GM21381 (cell line): ENCODE measurements around the gene SPATA20.

Experiments
- ATAC-seq: cut with Tn5 transposase; IDR thresholded peaks from one replicate; pipeline ENCODE4 v1.9.1; 2021; ENCODE audit warnings: mild to moderate bottlenecking, moderate library complexity; ENCODE audit not compliant: unreplicated experiment

SPATA20 gene

DNA sequence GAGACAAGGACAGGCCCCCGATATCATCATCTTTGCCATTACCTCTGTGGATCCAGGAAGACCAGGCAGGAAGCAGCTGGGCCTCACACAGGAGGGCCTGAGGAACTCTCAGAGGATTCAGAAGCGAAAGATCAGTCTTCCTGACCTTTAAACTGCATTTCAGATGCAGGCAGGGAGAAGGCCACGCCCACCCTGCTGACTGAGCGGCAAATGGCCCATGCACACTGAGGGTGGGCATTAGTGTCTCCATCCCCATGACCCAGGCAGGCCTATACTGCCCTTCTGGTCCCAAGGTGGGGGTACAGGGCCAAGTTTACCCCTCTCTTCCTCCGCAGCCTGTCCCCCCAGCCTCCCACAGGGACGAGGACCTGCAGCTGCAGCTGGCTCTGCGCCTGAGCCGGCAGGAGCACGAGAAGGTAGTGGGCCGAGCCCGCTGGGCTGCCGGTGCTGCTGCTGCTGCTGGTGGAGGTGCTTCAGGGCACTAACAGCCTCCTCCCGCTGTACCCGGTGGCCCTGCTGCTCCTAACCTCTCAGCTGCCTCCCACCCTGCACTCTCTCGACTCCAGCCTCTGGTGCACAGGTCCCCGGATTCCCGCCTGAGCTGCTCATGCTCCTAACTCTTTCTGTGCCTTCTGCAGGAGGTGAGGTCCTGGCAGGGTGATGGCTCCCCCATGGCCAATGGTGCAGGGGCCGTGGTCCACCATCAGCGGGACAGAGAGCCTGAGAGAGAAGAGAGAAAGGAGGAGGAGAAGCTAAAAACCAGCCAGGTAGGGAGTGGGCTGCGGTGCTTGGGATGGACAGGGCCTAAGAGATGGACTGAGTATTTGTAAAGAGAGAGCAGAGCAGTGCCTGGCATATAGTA is 8.2 kb upstream of the SPATA20 start:
- ATAC-seq = no peak

DNA sequence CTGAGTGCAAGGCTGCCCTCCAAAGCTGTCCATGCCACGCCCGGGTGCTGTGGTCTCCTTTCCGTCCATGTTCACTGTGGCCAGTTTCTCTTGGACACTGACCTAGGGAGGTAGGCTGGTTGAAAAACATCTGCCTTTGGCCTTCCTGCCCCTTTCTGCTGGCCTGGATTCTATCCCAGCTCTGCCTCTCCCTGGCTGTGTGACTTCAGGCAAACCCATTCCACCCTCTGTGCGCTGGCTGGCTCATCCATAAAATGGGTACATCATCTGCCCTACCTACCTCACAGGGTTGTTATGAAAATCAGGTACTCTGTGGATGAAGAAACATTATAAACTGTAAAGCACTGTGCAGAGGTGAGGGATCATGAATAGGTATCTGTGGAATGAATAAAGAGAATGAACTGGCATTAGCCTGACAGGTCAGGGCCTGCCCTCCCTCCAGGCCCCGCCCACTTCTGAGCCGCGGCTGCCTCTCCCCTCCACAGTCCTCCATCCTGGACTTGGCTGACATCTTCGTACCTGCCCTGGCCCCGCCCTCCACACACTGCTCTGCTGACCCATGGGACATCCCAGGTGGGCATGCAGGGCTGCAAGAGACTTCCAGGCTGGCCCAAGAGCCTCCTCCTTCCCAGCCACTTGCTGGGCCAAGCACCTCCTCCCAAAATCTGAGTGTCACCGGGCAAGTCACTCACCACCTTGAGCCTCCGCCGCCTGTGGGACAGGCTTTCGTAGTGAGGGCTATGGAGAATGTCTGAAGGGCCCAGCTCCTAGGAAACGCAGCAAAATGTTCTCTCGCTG is 7.0 kb upstream of the SPATA20 start:
- ATAC-seq = no peak

DNA sequence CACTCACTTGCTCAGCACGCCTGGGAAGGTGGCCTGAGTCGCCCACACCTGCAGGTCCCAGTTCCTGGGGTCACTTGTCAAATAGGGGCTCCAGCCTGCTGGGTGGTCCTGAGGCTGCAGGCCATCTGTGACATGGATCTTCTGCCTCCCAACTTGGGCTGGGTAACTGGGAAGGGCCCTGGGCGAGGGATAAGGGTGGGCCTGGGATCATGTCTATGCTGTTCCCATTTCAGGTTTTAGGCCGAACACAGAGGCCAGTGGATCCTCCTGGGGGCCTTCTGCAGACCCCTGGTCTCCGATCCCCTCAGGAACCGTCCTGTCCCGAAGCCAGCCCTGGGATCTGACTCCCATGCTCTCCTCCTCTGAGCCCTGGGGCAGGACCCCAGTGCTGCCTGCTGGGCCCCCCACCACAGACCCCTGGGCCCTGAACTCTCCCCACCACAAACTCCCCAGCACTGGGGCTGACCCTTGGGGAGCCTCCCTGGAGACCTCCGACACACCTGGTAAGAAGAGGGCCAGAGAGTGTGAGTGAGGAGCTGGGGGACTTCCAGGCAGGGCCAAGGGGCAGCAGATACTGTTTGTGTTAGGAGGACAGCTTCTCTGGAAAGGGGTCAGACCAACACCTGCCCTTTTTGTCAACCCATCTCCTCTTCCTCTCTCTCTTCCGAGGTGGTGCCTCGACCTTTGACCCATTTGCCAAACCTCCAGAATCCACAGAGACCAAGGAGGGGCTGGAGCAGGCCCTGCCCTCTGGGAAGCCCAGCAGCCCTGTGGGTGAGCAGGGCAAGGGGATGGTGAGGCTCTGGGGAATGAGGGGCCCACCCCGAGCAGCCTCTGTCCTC is 6.2 kb upstream of the SPATA20 start:
- no peak for ATAC-seq

DNA sequence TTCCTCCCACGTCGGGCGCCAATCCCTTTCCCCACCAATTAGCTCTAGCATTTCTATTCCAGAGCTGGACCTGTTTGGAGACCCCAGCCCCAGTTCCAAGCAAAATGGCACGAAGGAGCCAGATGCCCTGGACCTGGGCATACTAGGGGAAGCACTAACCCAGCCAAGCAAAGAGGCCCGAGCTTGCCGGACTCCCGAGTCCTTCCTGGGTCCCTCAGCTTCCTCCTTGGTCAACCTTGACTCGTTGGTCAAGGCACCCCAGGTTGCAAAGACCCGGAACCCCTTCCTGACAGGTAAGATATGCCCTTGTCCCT is 5.6 kb upstream of the SPATA20 start:
- ATAC-seq = no peak

DNA sequence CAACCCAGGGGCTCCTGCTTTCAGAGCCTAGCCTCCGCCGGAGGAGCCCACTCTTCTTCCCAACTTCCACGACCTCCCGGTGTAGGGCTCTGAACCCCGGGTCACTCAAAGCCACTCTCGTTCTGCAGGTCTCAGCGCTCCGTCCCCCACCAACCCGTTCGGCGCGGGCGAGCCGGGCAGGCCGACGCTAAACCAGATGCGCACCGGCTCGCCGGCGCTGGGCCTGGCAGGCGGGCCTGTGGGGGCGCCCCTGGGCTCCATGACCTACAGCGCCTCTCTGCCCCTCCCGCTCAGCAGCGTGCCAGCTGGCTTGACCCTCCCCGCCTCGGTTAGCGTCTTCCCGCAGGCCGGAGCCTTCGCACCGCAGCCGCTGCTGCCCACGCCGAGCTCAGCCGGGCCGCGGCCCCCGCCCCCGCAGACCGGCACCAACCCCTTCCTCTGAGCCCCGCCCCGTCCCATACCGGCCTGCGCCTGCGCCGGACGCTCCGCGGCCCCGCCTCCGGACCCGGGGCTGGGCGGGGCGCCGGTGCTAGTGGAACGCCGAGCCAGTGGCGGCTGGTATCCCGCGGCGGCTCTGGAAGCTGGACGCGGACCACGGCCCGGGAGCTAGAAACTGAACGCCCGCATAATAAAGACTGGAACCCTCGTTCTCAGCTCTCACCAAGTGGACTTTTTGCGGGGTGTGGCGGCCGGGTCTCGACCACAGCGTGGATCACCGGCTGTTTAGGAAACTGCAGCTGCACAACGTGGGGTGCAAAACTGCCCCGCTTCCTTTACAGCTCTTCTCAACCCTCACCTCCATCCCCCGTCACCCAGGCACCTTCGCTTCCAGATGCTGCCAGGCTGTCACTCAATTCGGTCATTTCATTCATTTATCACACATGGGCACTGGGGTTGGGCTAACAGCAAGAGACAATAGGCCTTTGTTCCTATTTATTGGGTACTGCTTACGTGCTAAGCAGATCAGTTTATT is 5.0 kb upstream of the SPATA20 start:
- peak; percentile 75 for ATAC-seq

DNA sequence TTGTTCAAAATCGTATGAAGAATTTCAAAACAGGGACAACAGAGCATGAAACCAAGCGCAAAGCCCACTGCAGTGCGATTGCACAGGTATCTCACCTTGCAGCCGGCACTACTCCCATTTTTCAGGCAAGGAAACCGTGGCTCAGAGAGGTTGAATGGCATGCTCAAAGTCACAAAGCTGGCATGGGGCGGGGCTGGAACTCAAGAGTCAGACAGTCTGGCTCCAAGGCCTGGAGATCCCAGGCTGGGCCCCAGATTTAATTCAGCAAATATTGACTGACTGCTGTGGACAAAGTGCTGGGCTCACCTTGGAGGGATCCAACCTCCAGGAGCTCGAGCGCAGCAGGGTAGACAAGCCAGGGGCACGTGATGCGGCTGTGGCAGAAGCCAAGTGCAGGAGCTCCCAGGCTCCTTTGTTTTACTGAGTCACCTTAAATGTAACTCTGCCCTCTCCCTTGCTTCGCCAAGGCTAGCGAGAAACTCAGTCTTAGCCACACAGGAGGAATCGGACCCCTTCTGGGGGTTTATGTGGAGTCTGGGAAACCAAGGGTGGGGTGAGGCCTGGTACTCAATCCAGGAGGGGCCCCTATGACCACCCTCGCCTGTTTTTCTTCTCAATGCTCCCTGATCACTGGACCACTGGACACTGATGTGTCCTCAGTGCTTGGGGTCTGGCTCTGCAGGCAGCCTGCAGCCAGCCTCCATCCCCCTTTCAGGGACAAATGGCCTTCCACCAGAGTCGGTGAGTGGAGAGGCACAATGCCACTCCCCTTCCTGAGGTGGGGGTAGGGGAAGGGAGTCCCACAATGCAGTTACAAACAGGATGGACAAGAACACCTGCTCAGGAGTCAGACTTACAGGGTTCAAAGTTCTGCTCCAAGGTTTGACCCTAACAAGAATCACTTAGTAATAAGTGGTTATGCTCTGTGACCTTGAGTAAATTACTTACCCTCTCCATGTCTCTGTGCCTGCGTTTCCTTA is 3.9 kb upstream of the SPATA20 start:
- ATAC-seq = no peak

DNA sequence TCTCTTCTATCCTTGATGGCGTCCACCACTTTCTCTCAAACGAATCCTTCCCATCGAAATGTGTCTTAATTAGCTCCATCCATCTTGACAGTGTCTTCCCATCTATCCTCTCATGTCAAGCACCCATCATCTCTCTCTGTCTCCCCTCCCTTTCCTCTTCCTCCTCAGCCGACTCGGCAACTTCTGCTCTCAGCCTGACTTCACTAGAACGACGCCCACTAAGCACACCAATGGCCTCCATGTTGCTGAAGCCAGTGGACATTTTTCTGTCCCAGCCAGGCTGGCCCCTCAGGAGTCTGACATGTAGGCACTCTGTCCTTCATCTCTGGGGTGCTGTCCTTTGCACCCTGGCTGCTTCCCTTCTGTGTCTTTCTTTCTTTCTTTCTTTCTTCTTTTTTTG is 2.5 kb upstream of the SPATA20 start:
- no peak for ATAC-seq

DNA sequence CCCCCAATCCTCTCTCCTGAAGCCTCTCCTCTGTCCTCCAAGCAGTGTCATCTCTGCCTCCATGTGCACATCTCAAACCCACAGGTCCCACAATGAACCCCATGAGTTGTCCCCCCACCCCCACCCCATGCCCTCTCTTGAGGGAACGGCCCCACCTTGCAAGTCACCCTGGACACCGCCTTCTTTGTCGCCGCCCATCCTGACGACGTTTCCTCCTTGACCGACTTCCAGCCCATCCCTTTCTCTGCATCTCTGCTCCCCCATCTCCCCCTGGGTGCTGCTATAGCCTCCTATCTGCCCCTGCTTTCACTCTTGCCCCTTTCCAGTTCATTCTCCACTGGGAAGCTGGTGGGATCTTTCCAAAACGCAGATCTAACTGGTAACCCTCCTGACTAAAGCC is 1.7 kb upstream of the SPATA20 start:
- ATAC-seq = no peak

DNA sequence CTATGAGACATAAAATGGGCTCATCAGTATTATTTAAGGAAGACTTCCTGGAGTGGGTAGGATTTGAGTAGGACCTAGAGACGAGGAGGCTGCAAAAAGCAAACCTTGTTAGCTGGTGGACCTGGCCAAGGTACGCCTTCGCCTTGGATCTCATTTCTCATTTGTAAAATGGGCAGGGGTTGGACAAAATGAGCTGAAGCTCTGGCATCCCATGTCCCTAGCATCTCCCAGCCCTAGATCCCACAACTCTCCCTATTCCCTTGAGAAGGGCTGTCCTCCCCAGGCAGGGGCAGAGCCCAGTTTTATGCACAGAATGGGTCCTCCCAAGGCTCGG is 306 bp upstream of the SPATA20 start:
- no peak for ATAC-seq

DNA sequence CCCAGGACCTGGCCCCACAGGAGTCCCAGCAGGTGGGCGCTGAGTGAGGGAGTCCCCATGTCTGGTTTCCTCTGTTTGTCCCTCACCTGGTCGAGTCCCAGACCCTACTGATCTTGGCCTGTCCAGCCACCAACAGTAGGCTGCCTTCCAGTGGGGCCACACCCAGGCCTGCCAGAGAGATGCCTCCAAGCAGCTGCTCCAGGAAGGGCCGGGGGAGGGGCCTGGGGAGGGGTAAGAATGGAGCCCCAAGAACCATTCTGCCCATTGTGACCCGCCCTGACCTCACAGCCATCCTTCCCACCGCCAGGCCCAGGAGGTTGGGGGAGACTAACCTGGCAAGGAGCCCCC is 736 bp downstream of the SPATA20 start:
- ATAC-seq = no peak

DNA sequence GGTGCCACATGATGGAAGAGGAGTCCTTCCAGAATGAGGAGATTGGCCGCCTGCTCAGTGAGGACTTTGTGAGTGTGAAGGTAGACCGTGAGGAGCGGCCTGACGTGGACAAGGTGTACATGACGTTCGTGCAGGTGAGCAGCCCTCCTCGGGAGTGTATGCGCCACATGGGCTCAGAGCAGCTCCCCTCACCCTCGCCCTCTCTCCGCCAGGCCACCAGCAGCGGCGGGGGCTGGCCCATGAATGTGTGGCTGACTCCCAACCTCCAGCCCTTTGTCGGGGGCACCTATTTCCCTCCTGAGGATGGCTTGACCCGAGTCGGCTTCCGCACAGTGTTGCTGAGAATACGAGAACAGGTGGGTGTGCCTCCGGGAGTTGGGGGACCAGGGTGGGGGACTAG is 1.9 kb downstream of the SPATA20 start:
- no peak for ATAC-seq

DNA sequence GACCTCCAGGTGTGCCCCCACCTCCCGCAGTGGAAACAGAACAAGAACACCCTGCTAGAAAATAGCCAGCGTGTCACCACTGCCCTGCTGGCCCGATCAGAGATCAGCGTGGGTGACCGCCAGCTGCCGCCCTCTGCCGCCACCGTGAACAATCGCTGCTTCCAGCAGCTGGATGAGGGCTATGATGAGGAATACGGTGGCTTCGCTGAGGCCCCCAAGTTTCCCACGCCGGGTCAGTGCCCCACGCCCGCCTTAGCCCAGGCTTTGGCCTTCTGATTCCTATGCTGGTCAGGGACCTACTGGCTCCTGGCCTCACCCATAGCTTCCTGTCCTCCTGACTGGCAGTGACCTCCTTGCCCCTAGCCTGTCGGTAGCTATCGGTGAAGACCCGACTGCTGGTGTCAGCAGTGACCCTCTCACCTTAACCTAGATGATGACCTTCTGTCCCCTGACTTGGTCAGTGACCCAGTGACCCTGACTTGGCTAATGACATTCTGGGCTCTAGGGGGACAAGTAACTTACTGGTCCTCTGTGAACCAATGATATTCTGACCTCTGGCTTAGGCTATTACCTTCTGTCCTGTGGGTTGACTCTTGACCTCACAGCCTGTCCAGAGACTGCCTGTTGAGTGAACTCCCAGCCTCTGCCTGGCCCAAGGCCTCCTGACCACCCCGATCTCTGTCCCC is 2.4 kb downstream of the SPATA20 start:
- ATAC-seq = no peak

DNA sequence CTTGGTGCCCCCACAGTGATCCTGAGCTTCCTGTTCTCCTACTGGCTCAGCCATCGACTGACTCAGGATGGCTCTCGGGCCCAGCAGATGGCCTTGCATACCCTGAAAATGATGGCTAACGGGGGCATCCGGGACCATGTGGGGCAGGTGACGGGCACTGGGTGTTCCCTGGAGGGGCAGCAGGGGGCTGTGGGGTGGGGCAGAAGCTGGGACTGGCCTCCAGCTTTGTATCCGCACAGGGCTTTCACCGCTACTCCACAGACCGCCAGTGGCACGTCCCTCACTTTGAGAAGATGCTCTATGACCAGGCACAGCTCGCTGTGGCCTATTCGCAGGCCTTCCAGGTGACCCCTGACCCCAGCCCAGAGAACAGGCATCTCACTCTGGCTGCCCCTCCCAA is 3.0 kb downstream of the SPATA20 start:
- ATAC-seq = no peak

DNA sequence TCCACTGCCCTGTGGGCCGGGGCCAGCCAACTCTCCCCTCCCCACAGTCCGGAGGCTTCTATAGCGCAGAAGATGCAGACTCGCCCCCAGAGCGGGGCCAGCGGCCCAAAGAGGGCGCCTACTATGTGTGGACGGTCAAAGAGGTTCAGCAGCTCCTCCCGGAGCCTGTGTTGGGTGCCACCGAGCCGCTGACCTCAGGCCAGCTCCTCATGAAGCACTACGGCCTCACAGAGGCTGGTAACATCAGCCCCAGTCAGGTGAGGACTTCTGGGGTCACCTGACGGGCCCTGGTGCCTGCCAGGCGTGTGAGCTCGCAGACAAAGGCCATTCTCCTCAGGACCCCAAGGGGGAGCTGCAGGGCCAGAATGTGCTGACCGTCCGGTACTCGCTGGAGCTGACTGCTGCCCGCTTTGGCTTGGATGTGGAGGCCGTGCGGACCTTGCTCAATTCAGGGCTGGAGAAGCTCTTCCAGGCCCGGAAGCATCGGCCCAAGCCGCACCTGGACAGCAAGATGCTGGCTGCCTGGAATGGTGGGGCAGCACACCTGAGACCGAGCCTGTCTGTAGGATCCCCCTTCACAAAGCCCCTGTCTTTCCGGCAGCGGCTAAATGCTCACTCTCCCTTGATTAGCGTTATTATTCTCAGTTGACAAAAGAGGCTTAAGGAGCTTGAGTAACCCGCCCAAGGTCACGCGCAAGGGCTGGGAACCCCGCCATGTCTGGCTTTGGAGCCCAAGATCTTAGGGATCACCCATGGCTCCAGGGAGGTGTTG is 3.9 kb downstream of the SPATA20 start:
- no peak for ATAC-seq

DNA sequence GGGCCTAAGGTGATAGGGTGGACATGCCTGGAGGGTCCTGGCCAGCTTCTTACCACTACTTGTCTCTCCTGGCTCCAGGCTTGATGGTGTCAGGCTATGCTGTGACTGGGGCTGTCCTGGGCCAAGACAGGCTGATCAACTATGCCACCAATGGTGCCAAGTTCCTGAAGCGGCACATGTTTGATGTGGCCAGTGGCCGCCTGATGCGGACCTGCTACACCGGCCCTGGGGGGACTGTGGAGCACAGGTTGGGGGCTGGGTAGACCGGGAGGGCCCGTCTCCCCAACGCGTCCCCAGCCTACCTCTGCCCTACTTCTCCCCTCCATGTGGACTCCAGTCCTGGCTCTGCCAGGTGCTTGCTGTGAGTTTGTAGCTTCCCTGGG is 4.5 kb downstream of the SPATA20 start:
- no peak for ATAC-seq

DNA sequence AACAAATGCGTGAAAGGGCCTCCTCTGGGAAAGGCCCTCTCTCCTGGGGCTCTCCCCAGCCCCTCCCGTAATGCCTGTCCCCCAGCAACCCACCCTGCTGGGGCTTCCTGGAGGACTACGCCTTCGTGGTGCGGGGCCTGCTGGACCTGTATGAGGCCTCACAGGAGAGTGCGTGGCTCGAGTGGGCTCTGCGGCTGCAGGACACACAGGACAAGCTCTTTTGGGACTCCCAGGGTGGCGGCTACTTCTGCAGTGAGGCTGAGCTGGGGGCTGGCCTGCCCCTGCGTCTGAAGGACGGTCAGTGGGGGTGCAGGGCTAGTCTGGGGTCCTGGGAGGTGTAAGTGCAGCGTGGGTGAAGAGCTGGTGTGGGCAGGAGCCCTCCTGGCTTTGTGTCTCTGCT is 4.9 kb downstream of the SPATA20 start:
- ATAC-seq = no peak

DNA sequence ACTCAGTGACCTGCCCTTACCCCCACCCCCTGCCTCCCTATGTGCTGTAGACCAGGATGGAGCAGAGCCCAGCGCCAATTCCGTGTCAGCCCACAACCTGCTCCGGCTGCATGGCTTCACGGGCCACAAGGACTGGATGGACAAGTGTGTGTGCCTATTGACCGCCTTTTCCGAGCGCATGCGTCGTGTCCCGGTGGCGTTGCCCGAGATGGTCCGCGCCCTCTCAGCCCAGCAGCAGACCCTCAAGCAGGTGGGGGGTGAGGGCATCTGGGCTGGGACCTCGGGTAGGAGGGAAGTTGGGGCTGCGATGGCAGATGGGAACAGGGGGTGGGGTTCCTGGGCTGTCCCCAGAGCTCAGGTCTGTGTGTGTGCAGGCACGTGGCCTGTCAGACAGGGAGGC is 7.2 kb downstream of the SPATA20 start:
- no peak for ATAC-seq

DNA sequence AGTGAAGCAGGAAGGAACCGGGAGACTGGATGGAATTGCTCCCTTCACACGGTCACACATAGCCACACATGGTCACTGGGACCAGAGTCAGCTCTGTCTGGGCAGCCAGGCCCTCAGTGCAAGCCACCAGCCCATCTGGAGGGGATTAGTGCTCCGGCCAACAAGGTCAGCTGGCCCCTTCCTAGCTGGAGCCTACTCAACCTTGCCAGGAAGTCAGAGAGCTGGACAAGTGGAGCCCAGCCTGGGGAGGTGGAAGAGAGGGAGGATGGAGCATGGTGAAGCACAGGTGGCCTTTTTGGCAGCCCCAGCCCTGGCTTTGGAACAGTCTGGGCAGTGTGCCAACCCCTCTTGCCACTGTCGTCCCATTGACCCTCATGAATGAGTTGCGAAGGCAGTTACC is 9.8 kb downstream of the SPATA20 start:
- no peak for ATAC-seq
